Stimulated activated CD4-positive, alpha-beta T cell treated with anti-CD3 and anti-CD28 coated beads, Interleukin-2, amount 100 ng/mL, for 48 hours (primary cell): Measurements from ENCODE around the gene TAB3.

ENCODE experiments used
- DNase-seq, 2 donors: peaks; one replicate each; pipeline ENCODE4 v3.0.0-alpha.2; 2020

The TAB3 gene

DNA sequence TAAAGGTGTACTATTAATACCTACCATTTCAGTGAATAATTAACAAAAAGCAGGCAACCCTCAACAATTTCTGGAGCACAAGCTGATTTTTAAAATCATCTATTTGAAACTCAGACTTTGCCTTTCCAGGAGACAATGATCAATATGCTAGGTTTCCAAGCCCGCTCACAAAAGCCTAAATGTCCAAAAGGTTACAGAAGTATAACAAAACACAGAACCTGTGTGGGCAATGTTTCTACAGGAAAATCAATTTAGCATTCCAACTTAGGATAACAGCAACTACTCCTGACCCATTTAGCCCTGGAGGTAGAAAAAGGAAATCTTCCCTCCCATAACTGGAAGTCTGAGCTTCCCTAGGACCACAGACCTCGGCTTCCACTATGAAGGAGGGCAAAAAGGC lies 3.9 kb downstream of the TAB3 start:
- no peak for DNase-seq

DNA sequence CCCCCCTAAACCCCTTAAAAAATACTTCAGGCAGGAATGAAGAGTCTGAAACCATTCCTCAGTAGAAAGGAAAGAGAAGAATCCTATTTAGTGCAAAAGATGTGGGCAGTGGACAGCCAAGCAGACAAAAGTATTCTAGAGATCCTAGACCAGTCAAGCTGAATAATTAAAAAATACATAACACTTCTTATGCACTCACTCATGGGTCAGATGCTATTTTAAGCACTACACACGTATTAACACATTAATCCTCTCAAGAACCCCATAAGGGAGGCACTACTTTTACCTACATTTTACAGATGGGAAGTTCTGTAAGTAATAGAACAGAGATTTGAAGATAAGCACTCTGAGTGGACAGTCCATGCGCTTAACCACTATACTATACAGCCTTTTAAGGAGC lies 5.9 kb downstream of the TAB3 start:
- DNase-seq, result no peak

DNA sequence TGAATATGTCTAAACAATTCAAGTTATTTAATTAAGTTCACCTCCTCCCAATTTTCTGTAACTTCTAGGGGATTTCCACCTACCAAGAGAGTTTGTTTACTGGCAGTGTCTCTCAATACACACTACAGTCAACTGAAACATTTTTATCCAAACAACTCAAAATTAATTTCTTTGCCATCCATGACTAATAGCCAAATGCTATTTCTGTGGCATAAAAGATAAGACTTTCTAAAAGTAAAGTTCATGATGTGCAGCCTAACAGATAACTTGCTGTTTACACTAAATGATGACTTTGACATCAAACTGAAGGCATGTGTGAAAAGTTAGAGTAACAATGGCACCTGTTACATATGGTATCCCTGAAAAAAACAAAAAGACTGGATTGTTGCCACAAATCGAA lies 7.3 kb downstream of the TAB3 start:
- DNase-seq, result no peak

GRCh38 chrX:30881390-30881789 lies 7.7 kb downstream of the TAB3 start:
- no peak for DNase-seq

DNA sequence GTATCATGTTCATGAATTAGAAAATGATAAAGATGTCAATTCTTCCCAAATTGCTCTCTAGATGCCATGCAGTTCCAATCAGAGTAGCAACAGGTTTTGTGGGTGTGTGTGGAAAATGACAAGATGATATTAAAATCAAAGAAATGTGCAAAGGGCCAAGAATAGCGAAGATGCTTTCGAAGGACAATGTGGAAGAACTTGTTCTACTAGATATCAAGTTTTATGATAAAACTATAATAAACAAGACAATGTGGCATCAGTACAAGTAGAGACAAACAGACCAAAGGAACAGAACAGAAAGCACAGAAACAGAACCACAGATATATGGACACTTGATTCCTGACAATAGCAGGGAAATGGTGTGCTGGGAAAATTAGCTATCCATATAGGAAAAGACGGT lies 9.0 kb downstream of the TAB3 start:
- no peak for DNase-seq

DNA sequence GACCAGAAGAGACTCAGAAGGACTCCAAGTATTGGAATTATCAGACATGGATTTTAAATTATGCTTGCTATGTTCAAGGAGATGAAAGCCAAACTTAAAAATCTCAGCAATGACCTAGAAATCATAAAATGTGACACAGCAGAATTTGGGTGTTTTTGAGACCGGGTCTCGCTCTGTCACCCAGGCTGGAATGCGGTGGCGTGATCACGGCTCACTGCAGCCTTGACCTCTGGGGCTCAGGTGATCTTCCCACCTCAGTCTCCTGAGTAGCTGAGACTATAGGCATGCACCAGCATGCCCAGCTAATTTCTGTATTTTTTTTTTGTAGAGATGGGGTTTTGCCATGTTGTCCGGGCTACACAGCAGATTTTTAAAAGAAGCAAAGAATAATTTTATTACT lies 12.7 kb downstream of the TAB3 start:
- DNase-seq, result no peak

DNA sequence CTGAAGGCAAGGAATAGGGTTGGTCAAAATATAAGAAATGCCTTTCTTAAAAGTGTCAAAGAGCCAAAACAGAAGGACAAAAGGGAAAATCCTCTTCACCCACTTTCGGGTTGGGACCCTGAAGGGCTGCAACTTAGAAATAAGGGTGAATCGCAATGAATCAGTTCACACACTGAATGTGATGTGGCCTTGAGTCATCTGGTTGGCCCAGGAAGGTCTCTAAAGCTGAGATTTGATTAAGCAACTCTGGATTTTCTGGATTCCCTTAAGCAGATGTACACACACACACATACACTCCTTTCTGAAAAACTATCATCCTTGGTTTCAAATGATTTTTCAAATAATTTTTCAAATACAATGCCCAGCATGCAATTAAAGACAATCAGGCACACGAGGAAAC lies 13.1 kb downstream of the TAB3 start:
- no peak for DNase-seq

GRCh38 chrX:30874851-30875250 lies 14.2 kb downstream of the TAB3 start:
- DNase-seq, result no peak

DNA sequence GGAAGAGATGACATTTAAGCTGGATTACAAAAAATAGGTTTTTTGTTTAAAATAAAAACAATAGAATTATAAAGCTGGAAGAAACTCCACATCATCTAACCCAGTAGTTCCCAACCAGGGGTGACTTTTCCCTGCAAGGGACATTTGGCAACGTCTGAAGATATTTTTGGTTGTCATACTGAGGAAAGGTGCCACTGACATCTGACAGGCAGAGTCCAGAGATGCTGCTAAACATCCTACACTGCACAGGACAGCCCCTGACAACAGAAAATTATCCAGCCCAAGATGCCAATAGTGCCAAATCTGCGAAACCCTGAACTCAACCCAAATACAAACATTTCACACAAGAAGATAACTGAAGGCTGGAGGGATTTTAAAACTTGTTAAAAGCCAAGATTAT lies 18.5 kb downstream of the TAB3 start:
- DNase-seq, result no peak

DNA sequence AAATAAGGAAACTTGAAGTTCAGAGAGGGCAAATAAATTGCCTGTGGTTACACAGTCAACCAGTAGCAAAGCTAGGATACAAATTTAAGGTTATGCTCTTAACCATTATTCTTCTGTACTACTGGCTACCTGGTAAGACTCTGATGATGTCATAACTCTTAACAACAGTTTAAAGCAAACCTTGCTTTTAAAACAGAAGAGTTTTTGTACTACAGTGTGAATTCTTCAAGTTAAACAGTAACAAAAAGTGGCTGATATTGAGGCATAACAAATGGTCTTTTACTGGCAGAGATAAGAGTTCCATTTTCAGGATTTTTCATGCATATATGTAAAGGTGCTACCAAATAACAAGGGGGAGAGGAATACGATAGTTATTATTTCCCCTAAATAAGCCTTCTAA lies 23.4 kb downstream of the TAB3 start:
- no peak for DNase-seq

DNA sequence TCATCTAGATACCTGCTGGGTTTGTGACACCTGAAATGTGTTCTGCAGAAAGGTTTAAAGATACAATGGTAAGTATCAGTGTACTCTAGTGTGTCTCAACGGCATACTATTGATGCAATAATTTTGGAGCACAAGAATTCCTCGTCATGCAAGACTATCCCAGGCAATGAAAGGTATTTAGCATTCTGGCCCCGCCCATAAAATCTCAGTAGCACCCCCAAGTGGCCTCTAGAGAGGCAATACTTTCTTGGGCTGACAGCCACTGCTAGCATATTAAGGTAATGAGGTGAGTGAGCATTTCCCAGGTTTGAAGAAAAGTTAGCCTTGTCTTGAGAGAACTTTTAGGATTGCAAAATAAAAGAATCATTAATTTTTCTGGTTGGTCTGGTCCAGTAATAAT lies 24.0 kb downstream of the TAB3 start:
- DNase-seq, result peak in 1 of 2 donors; percentile 11

GRCh38 chrX:30864383-30864785 lies 24.7 kb downstream of the TAB3 start:
- DNase-seq, result no peak

DNA sequence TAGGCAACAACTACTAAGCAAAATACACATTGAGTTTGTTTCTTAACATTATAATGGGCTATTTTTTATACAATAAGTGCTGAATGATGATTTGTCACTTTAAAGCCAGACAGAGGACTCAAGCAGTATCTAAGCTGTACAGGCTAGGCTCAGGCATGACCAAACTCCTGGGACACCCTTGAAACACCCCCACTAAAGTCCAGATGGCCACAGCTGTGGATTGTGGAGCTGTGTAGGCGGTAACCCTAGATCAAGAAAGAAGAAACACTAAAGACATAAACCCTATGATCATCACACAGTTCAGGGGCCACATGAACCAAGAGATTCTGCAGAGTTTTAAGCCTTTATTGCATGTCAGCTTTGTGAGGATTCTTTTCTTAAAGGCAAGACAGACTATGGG lies 25.1 kb downstream of the TAB3 start:
- no peak for DNase-seq

- DNase-seq, result no peak
Measured at GRCh38 chrX:30858098-30858497, 31.0 kb downstream of the TAB3 start.

GRCh38 chrX:30851449-30851848 lies 37.6 kb downstream of the TAB3 start:
- DNase-seq, result no peak

DNA sequence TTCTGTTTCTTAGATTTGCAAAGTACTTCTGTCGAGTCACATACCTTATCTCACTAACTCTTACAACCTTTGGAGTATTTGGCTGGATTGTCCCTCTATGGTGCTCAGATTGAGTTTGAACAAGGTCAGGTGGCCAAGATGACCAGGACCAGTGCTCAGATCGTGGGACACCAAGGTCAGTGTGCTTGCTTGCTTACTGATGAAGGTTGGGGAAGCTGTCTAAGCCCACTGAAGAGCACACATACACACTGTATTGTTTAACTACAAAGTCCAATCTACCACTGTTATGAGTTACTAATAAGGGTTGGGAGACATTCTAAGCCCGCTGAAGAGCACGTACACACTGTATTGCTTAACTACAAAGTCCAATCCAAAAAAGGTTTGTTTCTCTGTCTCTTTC lies 53.7 kb downstream of the TAB3 start:
- no peak for DNase-seq

DNA sequence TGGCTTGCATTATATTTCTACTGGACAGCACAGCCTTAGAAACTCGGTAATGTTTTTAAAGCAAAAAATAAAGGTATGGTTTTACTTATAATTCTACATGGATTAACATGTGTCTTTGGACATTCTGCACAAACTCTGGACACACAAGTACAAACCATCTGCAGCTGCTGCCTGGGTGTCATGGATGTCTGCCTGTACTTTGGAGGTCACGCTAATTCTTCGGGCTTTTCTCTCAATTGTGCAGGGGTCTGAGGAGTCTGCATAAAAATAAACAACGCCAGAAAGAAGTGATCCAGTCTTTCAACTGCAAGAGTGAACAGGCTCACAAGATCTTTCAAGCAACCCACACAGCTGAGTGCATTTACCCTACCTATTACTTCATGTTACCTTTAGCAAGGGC lies 55.2 kb downstream of the TAB3 start:
- no peak for DNase-seq

DNA sequence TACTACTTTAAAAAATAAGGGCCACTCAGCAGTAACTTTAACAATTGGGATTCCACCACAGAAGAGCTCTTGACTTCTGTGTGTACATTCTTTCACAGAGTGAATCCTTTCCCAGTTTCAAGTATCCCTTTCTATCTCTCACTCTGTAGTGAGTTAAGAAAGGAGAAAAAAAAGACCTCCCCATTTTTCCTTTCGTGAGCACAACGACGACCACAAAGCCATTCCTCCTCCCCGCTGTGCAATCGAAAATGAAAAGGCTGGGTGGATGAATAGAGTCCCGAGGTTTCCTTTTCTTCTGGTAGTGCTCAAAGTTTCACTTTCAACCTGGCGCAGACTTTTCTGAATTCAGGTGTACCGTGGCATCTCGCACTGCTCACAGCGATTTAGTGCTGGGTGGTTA lies 58.0 kb downstream of the TAB3 start:
- DNase-seq, result peak; percentile 4 to 16

- no peak for DNase-seq
Measured at GRCh38 chrX:30830326-30830943, 58.6 kb downstream of the TAB3 start.

- DNase-seq, result no peak
Measured at GRCh38 chrX:30824275-30824674, 64.8 kb downstream of the TAB3 start.

DNA sequence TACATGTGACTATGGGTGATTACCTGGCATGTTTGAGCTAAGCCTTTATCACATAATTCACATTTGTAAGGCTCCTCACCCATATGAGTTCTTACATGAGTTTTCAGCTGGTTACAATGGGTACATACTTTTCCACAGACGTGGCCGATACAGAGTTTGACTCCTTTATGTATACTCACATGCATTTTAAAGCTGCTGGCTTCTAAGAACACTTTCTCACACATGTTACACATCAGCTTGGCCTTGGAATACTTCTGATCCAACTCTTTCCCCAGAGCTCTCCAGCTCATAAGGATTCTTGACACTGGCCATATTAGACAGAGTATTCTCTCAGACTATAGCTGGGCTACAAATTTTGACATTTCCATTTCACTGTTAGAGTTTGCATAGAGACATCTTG lies 66.3 kb downstream of the TAB3 start:
- DNase-seq, result no peak

DNA sequence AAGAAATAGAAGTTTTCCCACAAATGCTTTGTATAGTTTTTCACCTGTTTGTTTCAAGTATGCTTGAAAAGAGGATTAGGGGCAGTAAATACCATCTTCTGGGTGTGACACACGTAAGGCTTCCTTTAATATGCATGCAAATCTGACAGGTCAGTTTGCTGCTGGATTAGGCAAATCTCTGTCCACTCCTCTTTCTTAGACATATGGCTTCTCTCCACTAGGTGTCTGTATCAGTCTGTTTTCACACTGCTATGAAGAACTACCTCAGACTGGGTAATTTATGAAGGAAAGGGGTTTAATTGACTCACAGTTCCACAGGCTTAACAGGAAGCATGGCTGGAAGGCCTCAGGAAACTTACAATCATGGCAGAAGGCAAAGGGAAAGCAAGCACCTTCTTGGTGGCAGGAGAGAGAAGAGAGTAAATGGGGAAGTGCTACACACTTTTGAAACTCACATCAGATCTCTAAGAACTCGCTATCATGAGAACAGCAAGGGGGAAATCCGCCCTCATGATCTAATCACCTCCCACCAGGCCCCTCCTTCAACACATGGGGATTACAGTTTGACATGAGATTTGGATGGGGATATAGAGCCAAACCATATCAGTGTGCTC lies 66.9 kb downstream of the TAB3 start:
- no peak for DNase-seq

- DNase-seq, result no peak
Measured at GRCh38 chrX:30821116-30821515, 67.9 kb downstream of the TAB3 start.

DNA sequence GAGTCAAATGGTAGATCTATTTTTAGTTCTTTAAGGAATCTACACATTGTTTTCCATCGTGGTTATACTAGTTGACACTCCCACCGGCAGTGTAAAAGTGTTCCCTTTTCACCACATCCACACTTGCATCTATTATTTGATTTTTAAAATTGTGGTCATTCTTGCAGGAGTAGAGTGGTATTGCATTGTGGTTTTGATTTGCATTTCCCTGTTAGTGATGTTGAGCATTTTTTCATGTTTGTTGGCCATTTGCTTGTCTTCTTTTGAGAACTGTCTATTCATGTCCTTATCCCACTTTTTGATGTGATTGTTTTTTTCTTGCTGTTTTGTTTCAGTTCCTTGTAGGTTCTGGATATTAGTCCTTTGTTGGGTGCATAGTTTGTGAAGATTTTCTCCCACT lies 70.0 kb downstream of the TAB3 start:
- DNase-seq, result no peak

GRCh38 chrX:30816079-30816478 lies 73.0 kb downstream of the TAB3 start:
- no peak for DNase-seq
